ENCODE data around the gene SLC22A7. TPM values are rescaled to one million over a fixed set of nuclear protein-coding genes. Genes with fewer than 3 reads are reported as not detected.

The SLC22A7 gene
- total and polyA plus RNA-seq, 4 donors: 143 to 495 (median 228) TPM

GRCh38 chr6:43275801-43276576 lies 22.1 kb upstream of the SLC22A7 start:
- H3K27ac ChIP-seq (ENCODE audit: low read depth in 1 of 2, low read length in 2 of 2): peak overlapping the region; percentile 86 to 90

GRCh38 chr6:43276577-43277305 lies 21.3 kb upstream of the SLC22A7 start:
- Histone ChIP-seq H3K27me3 (ENCODE audit: control insufficient read depth in 4 of 4, insufficient read depth in 4 of 4, low read length in 3 of 4) (no peaks in the 10 kb centered on the region), H3K9ac (ENCODE audit: low read depth in 1 of 2, low read length in 2 of 2) (no peak overlapping the region), H3K36me3 (ENCODE audit: control insufficient read depth in 4 of 4, insufficient read depth in 3 of 4, low read depth in 1 of 4, low read length in 3 of 4) (no peaks in the 10 kb centered on the region), H3K9me3 (ENCODE audit: control insufficient read depth in 4 of 4, low read length in 3 of 4) (no peaks in the 10 kb centered on the region), H3K27ac (ENCODE audit: low read depth in 1 of 2, low read length in 2 of 2) (peak overlapping the region; percentile 86 to 90), H3K4me3 (ENCODE audit: low read depth in 1 of 3, low read length in 3 of 3) (peak overlapping the region in 1 of 3 donors; percentile 68), H3K4me1 (ENCODE audit: control insufficient read depth in 4 of 4, insufficient read depth in 4 of 4, low read length in 3 of 4) (peaks cover 37 to 75% (median 64%) of the 10 kb centered on the region in 4 donors)
- WGBS: 34% methylated on average over 11 of the region's 11 CpGs
- DNase-seq (ENCODE audit: low spot score): no peak
- TF ChIP-seq HNF4A (conservative IDR thresholded peaks at IDR 0.05) (peak; percentile 94 to 96), JUND (IDR thresholded peaks at IDR 0.05) (peak in 1 of 2 donors; percentile 40), FOXA2 (IDR thresholded peaks at IDR 0.05) (no peak), HNF4G (IDR thresholded peaks at IDR 0.05) (peak; percentile 86), GABPA (IDR thresholded peaks at IDR 0.05 in 1 of 2, conservative IDR thresholded peaks at IDR 0.05 in 1 of 2) (peak in 1 of 2 donors; percentile 22), RXRA (IDR thresholded peaks at IDR 0.05) (peak; percentile 89 to 94), REST (IDR thresholded peaks at IDR 0.05) (peak; percentile 35)

More at GRCh38 chr6:43275801-43276576, 22.1 kb upstream of the SLC22A7 start:
- Histone ChIP-seq H3K9ac (ENCODE audit: low read depth in 1 of 2, low read length in 2 of 2) (no peak overlapping the region), H3K27me3 (ENCODE audit: control insufficient read depth in 4 of 4, insufficient read depth in 4 of 4, low read length in 3 of 4) (no peaks in the 10 kb centered on the region), H3K9me3 (ENCODE audit: control insufficient read depth in 4 of 4, low read length in 3 of 4) (no peaks in the 10 kb centered on the region), H3K4me3 (ENCODE audit: low read depth in 1 of 3, low read length in 3 of 3) (peak overlapping the region in 1 of 3 donors; percentile 68), H3K36me3 (ENCODE audit: control insufficient read depth in 4 of 4, insufficient read depth in 3 of 4, low read depth in 1 of 4, low read length in 3 of 4) (no peaks in the 10 kb centered on the region), H3K4me1 (ENCODE audit: control insufficient read depth in 4 of 4, insufficient read depth in 4 of 4, low read length in 3 of 4) (peaks cover 39 to 81% (median 70%) of the 10 kb centered on the region in 4 donors)
- TF ChIP-seq MAX (IDR thresholded peaks at IDR 0.05) (no peak), ZBTB33 (IDR thresholded peaks at IDR 0.05) (no peak), RAD21 (IDR thresholded peaks at IDR 0.05) (no peak), RXRA (IDR thresholded peaks at IDR 0.05) (no peak), JUND (IDR thresholded peaks at IDR 0.05) (no peak), REST (IDR thresholded peaks at IDR 0.05) (no peak), GABPA (IDR thresholded peaks at IDR 0.05 in 1 of 2, conservative IDR thresholded peaks at IDR 0.05 in 1 of 2) (no peak), HNF4G (IDR thresholded peaks at IDR 0.05) (no peak)
- WGBS: 17% methylated on average over 64 of the region's 64 CpGs
- DNase-seq (ENCODE audit: low spot score): no peak

Measured in liver (tissue), 9 donors.